Umbilical cord (tissue), 2 donors: ENCODE measurements around the gene PLLP. TPM values are rescaled to one million over a fixed set of nuclear protein-coding genes. Genes with fewer than 3 reads are reported as not detected.

ENCODE experiments used
- DNase-seq: peaks from one replicate; pipeline ENCODE4 v3.0.0-alpha.2; 2015; ENCODE audit warnings: low spot score
- total RNA-seq: library from RNA; depleted of rRNA; stranded (reverse); fragments of >200 nt; gene quantifications from one replicate; pipeline ENCODE4 v1.2.3, GENCODE V29; 2014; ENCODE audit warnings: low replicate concordance; ENCODE audit not compliant: insufficient read depth

Gene PLLP
- total RNA-seq, 1 donor from 2014 or later, result 0.24 TPM

- peak; percentile 94 for DNase-seq
Observed at GRCh38 chr16:57226701-57227621, 57.5 kb downstream of the PLLP start.

- DNase-seq, result no peak
Observed at GRCh38 chr16:57225978-57226377, 58.5 kb downstream of the PLLP start.

- no peak for DNase-seq
Observed at GRCh38 chr16:57224651-57225335, 59.7 kb downstream of the PLLP start.

GRCh38 chr16:57223057-57223456 is 61.4 kb downstream of the PLLP start:
- DNase-seq, result no peak

GRCh38 chr16:57216968-57217367 is 67.5 kb downstream of the PLLP start:
- no peak for DNase-seq

GRCh38 chr16:57213462-57213861 is 71.0 kb downstream of the PLLP start:
- no peak for DNase-seq

- no peak for DNase-seq
Observed at GRCh38 chr16:57209780-57210179, 74.7 kb downstream of the PLLP start.

GRCh38 chr16:57208926-57209325 is 75.5 kb downstream of the PLLP start:
- DNase-seq, result no peak

Other genes with a start within 250 kb of the PLLP start
- gene CPNE2, start 192.1 kb downstream of the PLLP start, total RNA-seq, result 23.1 TPM
- gene PSME3IP1, start 98.6 kb downstream of the PLLP start, total RNA-seq, result 29.1 TPM
- 63.8 TPM for gene RSPRY1, start 98.3 kb downstream of the PLLP start, total RNA-seq
- gene ARL2BP, start 39.4 kb downstream of the PLLP start, total RNA-seq, result 59.2 TPM
- 1.4 TPM for gene CCL22, start 74.1 kb upstream of the PLLP start, total RNA-seq
- gene CX3CL1, start 87.8 kb upstream of the PLLP start, total RNA-seq, result 1.2 TPM
- not detected for gene CCL17, start 120.1 kb upstream of the PLLP start, total RNA-seq
- gene CIAPIN1, start 162.7 kb upstream of the PLLP start, total RNA-seq, result 26.0 TPM
- 25.3 TPM for gene COQ9, start 162.8 kb upstream of the PLLP start, total RNA-seq
- 67.2 TPM for gene POLR2C, start 178.0 kb upstream of the PLLP start, total RNA-seq
- 22.4 TPM for gene DOK4, start 201.8 kb upstream of the PLLP start, total RNA-seq